GM12891 (cell line): ENCODE data around the gene IPO9.

Experiments
- DNase-seq: peaks from one replicate; pipeline ENCODE4 v3.0.0; 2011; ENCODE audit warnings: low spot score; ENCODE audit not compliant: insufficient read length
- FAIRE-seq: peaks from 2 replicates; lab custom pipeline; 2011; peaks lifted over from hg19 to GRCh38; lab: Jason Lieb, UNC
- PAX5 ChIP-seq: IDR thresholded peaks from 2 replicates; pipeline ENCODE4 v1.6.1; 2011; ENCODE audit warnings: low read length, moderate library complexity, mild to moderate bottlenecking; ENCODE audit not compliant: insufficient read depth, severe bottlenecking
- POLR2A ChIP-seq: IDR thresholded peaks from 2 replicates; pipeline ENCODE4 v1.6.1; 2011; ENCODE audit warnings: low read depth, low read length, control low read depth
- POLR2AphosphoS5 ChIP-seq: IDR thresholded peaks from 2 replicates; pipeline ENCODE4 v1.6.1; 2011; ENCODE audit warnings: low read depth, low read length, control low read depth
- POU2F2 ChIP-seq: IDR thresholded peaks from 2 replicates; pipeline ENCODE4 v1.6.1; 2011; ENCODE audit warnings: low read depth, mild to moderate bottlenecking, control low read depth, low read length, moderate library complexity
- SPI1 ChIP-seq: IDR thresholded peaks from 2 replicates; pipeline ENCODE4 v1.6.1; 2011; ENCODE audit warnings: low read depth, low read length, control low read depth
- TAF1 ChIP-seq: IDR thresholded peaks from 2 replicates; pipeline ENCODE4 v1.6.1; 2011; ENCODE audit warnings: low read depth, low read length, control low read depth

IPO9 gene

GRCh38 chr1:201806801-201807200 is 22.2 kb upstream of the IPO9 start:
- FAIRE-seq (no peak), DNase-seq (no peak)
- TF ChIP-seq POLR2AphosphoS5 = no peak
- TF ChIP-seq TAF1 = no peak
- no peak for TF ChIP-seq POU2F2
- no peak for TF ChIP-seq POLR2A
- TF ChIP-seq PAX5 = no peak
- no peak for TF ChIP-seq SPI1

DNA sequence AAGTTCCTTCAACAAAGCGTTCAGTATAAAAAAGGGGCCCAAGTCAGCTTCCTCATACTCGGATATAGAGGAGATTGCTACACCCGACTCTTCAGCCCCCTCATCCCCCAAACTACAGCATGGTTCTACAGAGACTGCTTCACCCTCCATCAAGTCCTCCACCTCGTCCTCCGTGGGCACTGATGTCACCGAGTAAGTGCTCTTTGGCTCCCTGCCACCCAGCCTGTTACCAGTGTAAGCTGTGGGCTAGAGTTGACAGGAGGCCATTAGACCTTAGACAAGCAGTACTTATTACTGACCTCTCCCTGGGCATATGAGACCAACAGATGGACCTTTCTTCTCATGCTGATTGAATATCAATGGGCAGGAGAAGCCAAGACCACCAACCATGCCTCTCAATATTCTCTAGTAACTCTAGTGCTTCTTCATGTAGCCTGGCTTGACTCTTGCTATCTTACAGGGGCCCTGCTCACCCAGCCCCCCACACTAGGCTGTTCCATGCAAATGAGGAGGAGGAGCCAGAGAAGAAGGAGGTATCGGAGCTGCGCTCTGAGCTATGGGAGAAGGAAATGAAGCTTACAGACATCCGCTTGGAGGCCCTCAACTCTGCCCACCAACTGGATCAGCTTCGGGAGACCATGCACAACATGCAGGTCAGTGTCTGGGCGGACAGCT is 20.9 kb upstream of the IPO9 start:
- no peak for TF ChIP-seq PAX5
- no peak for TF ChIP-seq TAF1
- TF ChIP-seq POU2F2 = no peak
- no peak for TF ChIP-seq SPI1
- TF ChIP-seq POLR2AphosphoS5 = no peak
- TF ChIP-seq POLR2A = no peak
- DNase-seq = no peak
- FAIRE-seq = no peak

DNA sequence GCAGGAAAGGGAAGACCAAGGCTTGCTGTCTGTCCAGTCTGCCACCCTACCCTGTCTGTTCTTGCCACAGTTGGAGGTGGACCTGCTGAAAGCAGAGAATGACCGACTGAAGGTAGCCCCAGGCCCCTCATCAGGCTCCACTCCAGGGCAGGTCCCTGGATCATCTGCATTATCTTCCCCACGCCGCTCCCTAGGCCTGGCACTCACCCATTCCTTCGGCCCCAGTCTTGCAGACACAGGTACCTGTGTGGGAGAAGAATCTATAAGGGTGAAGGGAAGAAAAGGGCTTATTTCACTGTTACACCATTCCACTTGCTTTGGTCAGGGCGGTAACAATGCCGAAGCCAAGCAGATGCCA is 20.3 kb upstream of the IPO9 start:
- TF ChIP-seq PAX5 (no peak), POU2F2 (no peak), SPI1 (no peak), POLR2A (no peak), TAF1 (no peak), POLR2AphosphoS5 (no peak)
- DNase-seq = no peak
- no peak for FAIRE-seq

- DNase-seq (no peak), FAIRE-seq (no peak)
- TF ChIP-seq POU2F2 (no peak), PAX5 (no peak), POLR2AphosphoS5 (no peak), SPI1 (no peak), POLR2A (no peak), TAF1 (no peak)
Measured at GRCh38 chr1:201809876-201810275, 19.1 kb upstream of the IPO9 start.

DNA sequence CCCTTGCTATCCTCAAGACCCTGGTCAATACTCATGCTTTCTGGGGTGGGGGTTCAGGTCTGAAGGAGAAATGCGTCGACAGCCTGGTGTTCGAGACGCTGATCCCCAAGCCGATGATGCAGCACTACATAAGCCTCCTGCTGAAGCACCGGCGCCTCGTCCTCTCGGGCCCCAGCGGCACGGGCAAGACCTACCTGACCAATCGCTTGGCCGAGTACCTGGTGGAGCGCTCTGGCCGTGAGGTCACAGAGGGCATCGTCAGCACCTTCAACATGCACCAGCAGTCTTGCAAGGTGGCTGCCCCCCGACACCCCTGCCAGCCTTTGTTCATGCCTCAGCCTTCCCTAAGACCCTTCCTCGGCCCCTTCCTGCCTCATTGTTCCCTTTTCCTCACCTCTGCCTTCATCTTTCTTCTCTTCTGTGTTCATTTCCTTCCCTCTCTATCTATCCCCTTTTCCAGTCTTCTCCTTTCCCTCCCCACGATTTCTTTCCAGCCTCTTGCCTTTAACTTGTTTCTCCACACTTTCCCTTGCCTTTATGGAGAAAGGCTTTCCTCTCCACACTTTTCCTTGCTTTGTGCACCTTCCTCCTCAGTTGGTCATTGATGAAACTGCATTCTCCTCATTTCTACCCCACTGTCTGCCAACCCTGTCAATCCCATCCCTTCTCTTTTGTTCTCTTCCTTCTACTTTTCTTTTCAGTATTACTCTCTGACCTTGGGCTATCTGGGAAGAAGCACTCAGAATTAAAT is 18.3 kb upstream of the IPO9 start:
- DNase-seq = no peak
- no peak for FAIRE-seq
- TF ChIP-seq POLR2AphosphoS5 (no peak), POLR2A (no peak), POU2F2 (no peak), PAX5 (no peak), SPI1 (no peak), TAF1 (no peak)

DNA sequence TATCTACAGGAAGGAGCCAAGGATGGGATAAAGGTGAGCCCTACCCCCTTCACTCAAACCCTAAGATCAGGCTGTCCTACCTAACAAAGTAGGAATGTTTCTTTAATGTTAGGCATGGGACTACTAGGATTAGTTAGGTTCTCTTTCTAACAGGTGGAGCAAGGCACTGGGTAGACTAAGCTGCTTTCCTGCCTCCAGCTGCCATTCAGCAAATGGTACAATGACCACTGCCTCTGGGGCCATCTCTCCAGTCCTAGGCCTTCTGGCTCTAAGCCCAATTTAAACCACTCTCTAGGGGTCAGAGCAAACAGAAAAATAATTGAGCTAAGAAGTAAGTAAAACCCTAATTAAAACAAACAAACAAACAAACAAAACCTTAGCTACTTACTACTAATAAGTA is 15.7 kb upstream of the IPO9 start:
- FAIRE-seq = no peak
- TF ChIP-seq POU2F2 (no peak), TAF1 (no peak), PAX5 (no peak), SPI1 (no peak), POLR2A (no peak), POLR2AphosphoS5 (no peak)
- no peak for DNase-seq

- DNase-seq (no peak), FAIRE-seq (no peak)
- TF ChIP-seq TAF1 (no peak), POU2F2 (no peak), SPI1 (no peak), POLR2AphosphoS5 (no peak), PAX5 (no peak), POLR2A (no peak)
Measured at GRCh38 chr1:201816309-201816854, 12.6 kb upstream of the IPO9 start.

DNA sequence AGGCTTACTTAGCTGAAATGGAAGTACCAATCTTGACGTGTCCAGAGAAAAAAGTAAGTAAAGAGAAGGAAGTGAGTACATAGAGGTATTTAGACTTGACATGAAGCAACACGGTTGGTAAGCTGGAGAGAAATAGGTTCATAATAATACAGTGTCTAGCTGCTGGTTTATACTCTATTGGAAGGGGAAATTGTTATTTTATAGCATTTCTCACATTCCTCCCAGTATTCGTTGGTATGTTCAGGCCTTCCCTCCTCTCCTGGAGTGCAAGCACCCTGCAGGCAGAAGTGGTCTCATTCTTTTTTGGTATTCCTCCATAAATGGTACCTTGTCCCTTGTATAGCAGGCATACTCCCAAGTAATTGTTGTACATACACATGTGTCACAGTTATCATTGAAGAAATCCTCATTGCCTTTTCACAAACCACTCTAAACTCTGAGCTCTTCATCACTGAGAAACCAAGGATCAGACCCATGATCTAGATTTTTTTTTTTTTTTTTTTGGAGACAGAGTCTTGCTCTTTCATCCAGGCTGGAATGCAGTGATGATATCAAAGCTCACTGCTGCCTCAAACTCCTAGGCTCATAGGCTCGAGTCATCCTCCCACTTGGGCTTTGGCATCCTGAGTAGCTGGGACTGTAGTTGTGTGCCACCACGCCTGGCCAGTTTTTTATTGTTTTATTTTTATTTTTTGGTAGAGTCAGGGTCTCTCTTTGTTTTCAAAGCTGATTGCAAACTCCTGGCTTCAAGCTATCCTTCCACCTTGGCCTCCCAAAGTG is 9.8 kb upstream of the IPO9 start:
- DNase-seq (no peak), FAIRE-seq (no peak)
- no peak for TF ChIP-seq POLR2AphosphoS5
- no peak for TF ChIP-seq POU2F2
- TF ChIP-seq PAX5 = no peak
- TF ChIP-seq SPI1 = no peak
- no peak for TF ChIP-seq POLR2A
- TF ChIP-seq TAF1 = no peak

DNA sequence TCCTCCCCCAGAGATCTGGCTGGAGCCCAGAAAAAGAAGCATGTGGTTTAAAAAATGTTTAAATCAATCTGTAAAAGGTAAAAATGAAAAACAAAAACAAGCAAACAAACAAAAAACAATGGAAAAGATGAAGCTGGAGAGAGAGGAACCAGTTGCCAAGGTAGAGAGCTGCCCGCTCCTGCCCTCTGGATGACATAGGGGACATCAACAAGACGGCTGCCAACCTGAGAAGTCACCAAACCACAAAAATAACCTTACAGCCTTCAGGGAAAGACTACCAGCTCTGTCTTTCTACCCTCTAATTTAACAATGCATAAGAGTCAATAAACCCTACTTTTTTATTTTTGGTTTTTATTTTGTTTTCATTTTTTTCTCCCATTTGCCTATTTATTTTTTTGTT is 8.5 kb upstream of the IPO9 start:
- no peak for FAIRE-seq
- no peak for DNase-seq
- no peak for TF ChIP-seq POLR2AphosphoS5
- TF ChIP-seq SPI1 = no peak
- no peak for TF ChIP-seq PAX5
- TF ChIP-seq POU2F2 = no peak
- TF ChIP-seq TAF1 = no peak
- TF ChIP-seq POLR2A = no peak
